LNCAP (cell line): ENCODE measurements around the gene POLR2L.

Experiments used
- TF ChIP-seq, protein P1 (sequence below): fragments of 450-650 bp; IDR thresholded peaks from 2 replicates; pipeline ENCODE4 v1.5.1; 2017; ENCODE audit warnings: mild to moderate bottlenecking

The POLR2L gene

DNA sequence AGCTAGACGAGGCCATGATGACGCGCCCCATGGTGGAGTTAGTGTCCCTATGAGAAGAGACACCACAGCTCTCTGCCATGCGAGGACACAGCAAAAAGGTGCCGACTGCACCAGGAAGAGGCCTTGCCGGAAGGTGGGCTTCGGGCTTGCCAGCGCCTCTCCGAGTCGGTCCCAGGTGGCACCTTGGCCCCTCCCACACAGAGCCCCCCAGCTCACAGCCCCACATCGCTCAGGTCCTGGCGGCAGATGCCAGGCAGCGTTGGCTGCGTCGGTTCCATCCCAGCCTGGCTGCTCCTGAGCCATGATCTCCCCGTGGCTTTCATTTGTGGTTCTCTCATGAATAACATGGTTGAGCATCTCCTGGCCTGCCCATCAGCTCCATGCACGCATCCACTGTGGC, 44.2 kb upstream of the POLR2L start:
- TF ChIP-seq, protein P1, sequence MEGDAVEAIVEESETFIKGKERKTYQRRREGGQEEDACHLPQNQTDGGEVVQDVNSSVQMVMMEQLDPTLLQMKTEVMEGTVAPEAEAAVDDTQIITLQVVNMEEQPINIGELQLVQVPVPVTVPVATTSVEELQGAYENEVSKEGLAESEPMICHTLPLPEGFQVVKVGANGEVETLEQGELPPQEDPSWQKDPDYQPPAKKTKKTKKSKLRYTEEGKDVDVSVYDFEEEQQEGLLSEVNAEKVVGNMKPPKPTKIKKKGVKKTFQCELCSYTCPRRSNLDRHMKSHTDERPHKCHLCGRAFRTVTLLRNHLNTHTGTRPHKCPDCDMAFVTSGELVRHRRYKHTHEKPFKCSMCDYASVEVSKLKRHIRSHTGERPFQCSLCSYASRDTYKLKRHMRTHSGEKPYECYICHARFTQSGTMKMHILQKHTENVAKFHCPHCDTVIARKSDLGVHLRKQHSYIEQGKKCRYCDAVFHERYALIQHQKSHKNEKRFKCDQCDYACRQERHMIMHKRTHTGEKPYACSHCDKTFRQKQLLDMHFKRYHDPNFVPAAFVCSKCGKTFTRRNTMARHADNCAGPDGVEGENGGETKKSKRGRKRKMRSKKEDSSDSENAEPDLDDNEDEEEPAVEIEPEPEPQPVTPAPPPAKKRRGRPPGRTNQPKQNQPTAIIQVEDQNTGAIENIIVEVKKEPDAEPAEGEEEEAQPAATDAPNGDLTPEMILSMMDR: no peak

GRCh38 chr11:884578-885070, 42.3 kb upstream of the POLR2L start:
- TF ChIP-seq, protein P1: no peak

DNA sequence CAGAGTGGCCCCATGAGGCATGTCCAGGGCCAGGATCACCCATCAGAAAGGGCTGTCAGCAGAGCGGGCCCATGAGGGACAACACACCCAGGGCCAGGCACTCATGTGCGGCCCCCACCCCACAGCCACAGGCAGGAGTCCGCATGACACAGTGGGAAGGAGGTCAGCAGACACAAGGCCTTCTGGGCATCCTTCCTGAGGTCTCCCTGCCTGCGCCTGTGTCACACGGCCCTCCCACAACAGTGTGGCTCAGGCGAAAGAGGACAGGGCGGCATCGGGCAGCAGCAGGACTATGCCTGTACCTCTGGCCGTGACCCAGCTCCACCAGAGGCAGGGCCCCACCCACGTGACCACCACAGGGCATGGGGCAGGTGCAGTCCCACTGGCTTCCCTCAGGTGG, 41.2 kb upstream of the POLR2L start:
- TF ChIP-seq, protein P1: no peak

- TF ChIP-seq, protein P1: no peak
These were observed 40.3 kb upstream of the POLR2L start for GRCh38 chr11:882596-882995.

DNA sequence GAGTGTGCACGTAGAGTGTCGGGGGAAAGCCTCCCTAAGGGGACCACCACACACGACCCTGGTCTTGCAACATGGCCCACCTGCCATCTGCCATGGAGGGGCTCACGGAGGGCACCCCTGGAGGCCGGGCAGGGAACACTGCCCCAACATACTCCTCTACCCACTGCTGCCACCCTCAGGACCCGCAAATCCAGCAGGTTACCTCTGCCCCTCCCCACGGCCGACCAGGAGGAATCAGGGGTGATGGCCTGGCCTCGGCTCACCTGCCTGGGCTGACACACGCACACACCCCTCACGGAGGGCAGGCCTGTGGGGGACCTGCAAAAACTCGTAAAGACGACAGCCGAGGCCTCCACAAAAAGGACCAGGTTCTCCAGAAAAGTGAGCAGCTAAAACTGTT, 38.1 kb upstream of the POLR2L start:
- TF ChIP-seq, protein P1: no peak

- TF ChIP-seq, protein P1: no peak
These were observed 35.2 kb upstream of the POLR2L start for GRCh38 chr11:877565-877964.

DNA sequence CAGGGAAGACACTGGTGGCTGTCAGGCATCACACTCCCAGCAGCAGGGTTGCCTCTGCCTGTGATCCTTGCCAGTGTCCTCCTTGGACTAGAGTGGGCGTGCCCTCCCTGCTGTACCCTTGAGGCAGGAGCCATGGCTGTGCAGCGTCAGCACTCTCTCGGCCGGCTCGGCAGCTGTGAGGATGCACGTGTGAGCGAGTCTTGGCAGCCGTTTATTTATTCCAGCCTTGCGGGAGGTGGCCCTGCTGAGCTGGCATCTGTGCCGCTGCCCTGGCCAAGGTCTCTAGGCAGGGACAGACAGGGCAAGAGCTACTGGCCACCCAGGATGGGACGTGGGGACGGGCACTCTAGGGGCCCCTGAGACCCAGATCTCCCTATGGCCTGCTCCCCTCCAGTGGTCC, 34.2 kb upstream of the POLR2L start:
- TF ChIP-seq, protein P1: no peak

DNA sequence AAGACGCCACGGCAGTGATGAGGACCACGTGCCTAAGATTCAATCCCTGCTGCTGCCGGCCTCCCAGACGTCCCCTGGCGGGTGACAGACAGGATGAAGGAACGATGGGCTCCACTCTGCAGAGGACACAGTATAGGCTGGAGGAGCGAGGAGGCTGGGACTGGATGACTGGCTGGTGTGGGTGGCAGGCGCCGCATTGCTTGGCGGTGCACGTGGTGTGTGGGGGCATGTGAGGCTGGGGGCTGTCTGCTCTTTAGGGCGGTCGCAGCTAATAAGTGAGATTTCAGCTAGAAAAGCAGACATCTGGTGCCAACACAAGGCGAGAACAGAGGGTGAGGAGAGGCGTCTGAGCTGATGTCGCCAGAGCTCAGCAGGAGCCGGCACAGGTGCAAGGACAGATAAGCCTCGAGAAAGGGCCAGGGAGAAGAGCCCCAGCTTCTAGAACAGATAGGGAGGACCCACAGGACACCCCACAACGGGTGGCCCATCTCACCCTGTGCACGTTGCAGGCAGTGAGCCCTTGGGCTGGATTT, 33.5 kb upstream of the POLR2L start:
- TF ChIP-seq, protein P1: no peak
